GM12872 (cell line): Measurements from ENCODE around the gene CATSPER4.

Experiments
- TF ChIP-seq, protein P1 (sequence below): IDR thresholded peaks from 3 replicates; pipeline ENCODE4 v1.5.1; 2011; ENCODE audit warnings: low read depth, mild to moderate bottlenecking, low read length, moderate library complexity; ENCODE audit not compliant: insufficient read depth

CATSPER4 gene

DNA sequence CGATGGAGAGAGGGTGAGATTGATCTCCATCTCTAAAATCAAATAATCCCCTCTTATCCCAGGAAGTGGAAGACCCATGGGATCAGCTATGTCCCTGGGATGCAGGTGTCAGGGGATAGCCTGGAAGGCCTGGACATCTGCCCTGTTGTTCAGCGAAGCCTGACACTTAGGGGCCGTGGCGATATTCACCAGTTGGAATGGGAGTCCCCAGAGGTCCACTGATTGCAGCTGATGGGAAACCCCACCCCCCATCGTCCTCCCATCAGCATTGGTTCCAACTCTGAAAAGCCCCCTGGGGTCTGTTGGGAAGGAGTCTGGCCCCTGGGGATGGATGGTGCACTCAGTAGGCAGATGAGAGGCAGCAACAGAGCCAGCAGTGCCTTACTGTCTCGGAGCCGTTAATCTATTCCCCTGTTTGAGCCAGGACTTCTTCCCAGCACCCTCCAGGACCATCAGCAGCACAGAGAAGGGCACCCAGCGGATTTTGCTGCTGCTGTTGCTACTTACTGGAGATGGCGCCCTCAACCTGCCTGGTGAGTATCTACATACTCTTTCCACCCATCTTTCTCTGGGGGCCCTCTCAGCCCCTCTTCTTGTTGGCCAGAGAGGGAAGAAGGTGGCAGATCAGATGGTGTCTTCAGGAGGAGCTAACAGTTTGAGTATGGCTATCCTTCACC lies 13.4 kb downstream of the CATSPER4 start:
- TF ChIP-seq, protein P1, sequence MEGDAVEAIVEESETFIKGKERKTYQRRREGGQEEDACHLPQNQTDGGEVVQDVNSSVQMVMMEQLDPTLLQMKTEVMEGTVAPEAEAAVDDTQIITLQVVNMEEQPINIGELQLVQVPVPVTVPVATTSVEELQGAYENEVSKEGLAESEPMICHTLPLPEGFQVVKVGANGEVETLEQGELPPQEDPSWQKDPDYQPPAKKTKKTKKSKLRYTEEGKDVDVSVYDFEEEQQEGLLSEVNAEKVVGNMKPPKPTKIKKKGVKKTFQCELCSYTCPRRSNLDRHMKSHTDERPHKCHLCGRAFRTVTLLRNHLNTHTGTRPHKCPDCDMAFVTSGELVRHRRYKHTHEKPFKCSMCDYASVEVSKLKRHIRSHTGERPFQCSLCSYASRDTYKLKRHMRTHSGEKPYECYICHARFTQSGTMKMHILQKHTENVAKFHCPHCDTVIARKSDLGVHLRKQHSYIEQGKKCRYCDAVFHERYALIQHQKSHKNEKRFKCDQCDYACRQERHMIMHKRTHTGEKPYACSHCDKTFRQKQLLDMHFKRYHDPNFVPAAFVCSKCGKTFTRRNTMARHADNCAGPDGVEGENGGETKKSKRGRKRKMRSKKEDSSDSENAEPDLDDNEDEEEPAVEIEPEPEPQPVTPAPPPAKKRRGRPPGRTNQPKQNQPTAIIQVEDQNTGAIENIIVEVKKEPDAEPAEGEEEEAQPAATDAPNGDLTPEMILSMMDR, result 0 out of 3 replicates have a peak, but pooled peaks have one; percentile 3

DNA sequence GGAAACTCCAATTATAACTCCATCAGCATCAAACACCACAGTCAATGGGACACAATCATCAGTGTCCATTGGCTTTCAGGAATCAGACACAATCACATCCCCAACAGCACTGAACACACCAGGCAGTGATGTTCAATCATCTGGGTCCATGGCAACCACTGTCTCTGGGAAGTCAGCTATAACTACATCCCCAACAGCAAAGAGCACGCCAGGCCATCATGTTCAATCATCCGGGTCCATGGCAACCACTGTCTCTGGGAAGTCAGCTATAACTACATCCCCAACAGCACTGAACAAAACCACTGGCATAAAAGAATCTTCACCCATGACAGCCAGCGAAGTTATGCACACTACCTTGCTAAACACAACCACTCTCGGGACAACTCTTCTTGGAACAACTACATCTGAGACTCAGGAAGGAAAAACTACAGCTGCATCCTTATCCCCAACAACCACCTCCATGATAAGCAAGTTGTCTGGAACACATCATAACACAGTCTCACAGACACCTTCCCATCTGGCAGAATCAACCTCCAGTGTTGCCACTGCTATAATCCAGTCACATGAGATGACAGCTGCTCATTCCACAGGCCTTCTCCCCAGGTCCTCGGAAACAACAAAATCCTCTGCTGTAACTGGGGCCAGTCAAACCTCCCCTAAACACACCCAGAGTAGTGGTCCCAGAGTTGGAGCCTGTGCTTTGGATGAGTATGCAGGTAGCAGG lies 19.9 kb downstream of the CATSPER4 start:
- TF ChIP-seq, protein P1, result no peak

DNA sequence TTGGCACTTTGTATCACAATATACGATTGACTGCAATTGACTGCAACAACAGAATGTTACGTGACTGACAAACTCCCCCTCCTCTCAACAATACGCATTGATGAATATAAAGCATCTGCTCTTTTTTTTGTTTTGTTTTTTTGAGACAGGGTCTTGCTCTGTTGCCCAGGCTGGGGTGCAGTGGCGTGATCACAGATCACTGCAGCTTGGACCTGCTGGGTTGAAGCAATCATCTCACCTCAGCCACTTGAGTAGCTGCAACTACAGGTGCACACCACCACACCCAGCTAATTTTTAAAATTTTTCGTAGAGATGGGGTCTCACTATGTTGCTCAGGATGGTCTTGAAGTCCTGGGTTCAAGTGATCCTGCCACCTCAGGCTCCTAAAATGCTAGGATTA lies 22.3 kb downstream of the CATSPER4 start:
- TF ChIP-seq, protein P1, result no peak

DNA sequence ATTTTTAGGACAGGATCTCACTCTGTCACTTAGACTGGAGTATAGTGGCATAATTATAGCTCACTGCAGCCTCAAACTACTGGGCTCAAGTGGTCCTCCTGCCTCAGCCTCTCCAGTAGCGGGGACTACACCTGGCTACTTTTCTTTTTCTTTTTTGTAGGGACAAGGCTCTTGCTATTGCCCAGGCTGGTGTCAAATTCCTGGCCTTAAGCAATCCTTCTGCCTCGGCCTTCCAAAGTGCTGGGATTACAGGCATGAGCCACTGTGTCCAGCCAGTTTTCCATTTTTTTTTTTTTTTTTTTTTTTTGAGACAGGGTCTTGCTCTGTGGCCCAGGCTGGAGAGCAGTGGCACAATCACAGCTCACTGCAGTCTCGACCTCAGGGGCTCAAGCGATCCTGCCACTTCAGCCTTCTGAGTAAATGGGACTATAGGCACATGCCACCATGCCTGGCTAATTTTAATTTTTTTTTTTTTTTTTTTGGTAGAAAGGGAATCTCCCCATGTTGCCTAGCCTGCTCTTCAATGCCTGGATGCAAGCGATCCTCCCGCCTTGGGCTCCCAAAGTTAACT lies 23.0 kb downstream of the CATSPER4 start:
- TF ChIP-seq, protein P1, result no peak

DNA sequence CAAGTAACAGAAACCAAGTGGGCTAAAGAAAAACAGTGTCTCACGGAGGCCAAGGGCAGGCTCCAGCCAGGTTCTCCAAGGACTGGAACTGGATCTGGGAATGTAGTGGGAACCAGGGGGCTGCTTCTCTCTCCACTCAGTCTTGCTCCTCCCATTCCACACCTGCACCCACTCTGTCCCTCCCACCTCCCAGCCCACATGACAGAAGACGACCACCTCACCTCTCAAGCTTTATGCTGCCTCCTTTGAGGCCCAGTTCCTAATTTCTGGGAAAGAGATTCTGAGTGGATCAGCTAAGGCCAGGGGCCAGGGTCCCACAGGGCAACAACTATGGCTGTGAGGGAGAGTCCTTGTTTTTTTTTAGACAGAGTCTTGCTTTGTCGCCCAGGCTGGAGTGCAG lies 24.8 kb downstream of the CATSPER4 start:
- TF ChIP-seq, protein P1, result no peak

DNA sequence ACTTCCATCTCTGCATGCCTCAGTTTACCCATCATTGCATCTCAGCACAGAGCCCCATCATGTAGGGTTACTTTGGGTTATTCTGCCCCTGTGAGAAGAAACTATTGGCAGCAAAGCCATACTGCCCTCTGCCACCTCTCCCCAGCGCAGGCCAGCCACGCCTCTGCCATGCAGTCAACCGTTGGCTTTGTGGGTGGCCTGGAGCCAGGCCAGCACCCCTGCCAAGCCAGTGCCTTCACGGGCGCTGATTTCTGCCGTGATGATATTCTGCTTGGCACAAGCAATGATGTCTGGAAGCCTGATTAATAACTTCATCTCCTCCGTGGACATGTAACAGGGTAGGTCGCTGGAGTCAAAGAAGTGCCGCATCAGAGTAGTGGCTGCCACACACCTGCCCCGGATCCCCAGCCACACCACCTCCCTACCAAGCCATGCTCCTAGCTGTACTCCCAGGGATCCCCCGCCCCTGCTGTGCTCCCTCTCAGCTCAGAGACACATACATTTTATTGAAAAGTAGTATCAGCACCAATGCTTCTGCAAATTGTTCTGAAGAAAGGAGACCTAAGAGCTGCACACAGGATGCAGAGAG lies 28.6 kb downstream of the CATSPER4 start:
- TF ChIP-seq, protein P1, result no peak

DNA sequence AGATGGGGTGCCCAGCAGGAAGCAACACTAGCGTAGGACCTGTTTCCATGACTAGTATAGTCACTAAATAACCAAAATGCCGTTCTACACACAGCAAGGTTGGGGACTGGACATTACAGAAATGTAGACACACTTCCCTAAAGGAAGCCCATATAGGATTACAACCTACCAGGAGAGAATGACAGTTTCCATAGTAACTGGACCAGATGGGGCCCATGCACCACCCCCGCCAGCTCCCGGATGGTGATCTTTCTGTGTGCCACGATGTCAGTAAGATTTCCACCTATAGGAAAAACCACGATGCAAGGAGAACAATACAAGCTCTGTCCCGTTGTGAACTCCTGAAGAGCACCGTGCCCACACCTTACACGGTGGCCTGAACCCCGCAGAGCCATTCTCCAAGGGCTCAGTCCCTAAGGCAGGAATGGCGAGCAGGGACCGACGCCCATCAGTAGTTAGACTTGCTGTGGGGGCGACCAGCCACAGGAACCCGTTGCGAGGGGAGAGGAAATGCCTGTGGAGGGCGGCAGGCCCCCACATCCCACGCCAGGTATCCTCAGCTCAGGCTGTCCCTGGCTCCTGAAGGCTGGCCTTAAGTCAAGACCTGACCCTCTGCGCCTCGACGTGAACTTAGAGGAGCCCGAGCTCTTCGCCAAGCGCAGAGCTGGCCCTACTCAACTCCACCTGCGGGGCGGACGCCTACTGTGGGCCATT lies 30.0 kb downstream of the CATSPER4 start:
- TF ChIP-seq, protein P1, result no peak
